SU-DHL-6 (cell line): Measurements from ENCODE around the gene LUZP1.
"Not testable (repeated sequence)": the region's sequence is repeated elsewhere in the genome, so short reads cannot be mapped to it uniquely, and the experiment has no call there.

Experiments
- H2AFZ ChIP-seq: fragments of 200-600 bp; sonication (generic); 2 replicates; pipeline ENCODE4 v1.6.1; 2014; ENCODE audit warnings: low read depth, mild to moderate bottlenecking, moderate library complexity, mixed read lengths, antibody characterized with exemption, low read length; ENCODE audit not compliant: severe bottlenecking
- H3F3A ChIP-seq: fragments of 200-600 bp; shearing (Covaris generic); 2 replicates; pipeline ENCODE4 v1.6.0; 2016; ENCODE audit warnings: antibody characterized with exemption, mild to moderate bottlenecking; ENCODE audit not compliant: insufficient read depth
- H3K27ac ChIP-seq: fragments of 200-600 bp; sonication (generic); 2 replicates; pipeline ENCODE4 v1.5.1; 2016; ENCODE audit warnings: low read depth, mild to moderate bottlenecking, low read length, moderate library complexity, mixed read lengths
- H3K27me3 ChIP-seq: fragments of 200-600 bp; sonication (generic), shearing (Covaris generic); 2 replicates; pipeline ENCODE4 v1.6.0; 2014; ENCODE audit warnings: mild to moderate bottlenecking, low read length
- H3K36me3 ChIP-seq: fragments of 200-600 bp; sonication (generic); 2 replicates; pipeline ENCODE4 v1.6.1; 2014; ENCODE audit warnings: mild to moderate bottlenecking, low read length, mixed read lengths
- H3K4me2 ChIP-seq: fragments of 300-600, 200-600 bp; shearing (Covaris generic), sonication (generic); 2 replicates; pipeline ENCODE4 v1.6.0; 2014; ENCODE audit warnings: low read length, low read depth, mild to moderate bottlenecking; ENCODE audit not compliant: poor library complexity, severe bottlenecking
- H3K4me3 ChIP-seq: fragments of 200-600 bp; sonication (generic); 2 replicates; pipeline ENCODE4 v1.5.1; 2014; ENCODE audit warnings: antibody characterized with exemption, low read length, mild to moderate bottlenecking, mixed read lengths; ENCODE audit not compliant: insufficient read depth, poor library complexity, severe bottlenecking
- H3K79me2 ChIP-seq: fragments of 200-600 bp; sonication (generic); 2 replicates; pipeline ENCODE4 v1.6.1; 2014; ENCODE audit warnings: mild to moderate bottlenecking, low read length, moderate library complexity; ENCODE audit not compliant: insufficient read depth
- H3K9ac ChIP-seq: fragments of 200-600 bp; sonication (generic); 2 replicates; pipeline ENCODE4 v1.7.0; 2014; ENCODE audit warnings: mild to moderate bottlenecking, low read length
- H3K9me2 ChIP-seq: fragments of 200-600 bp; sonication (generic); replicated peaks from 2 replicates; pipeline ENCODE4 v1.6.1; 2014; ENCODE audit warnings: low read length; ENCODE audit not compliant: insufficient read depth
- H3K9me3 ChIP-seq: fragments of 200-600 bp; sonication (generic); 2 replicates; pipeline ENCODE4 v1.6.1; 2014; ENCODE audit warnings: low read length, mixed read lengths; ENCODE audit not compliant: insufficient read depth
- H4K20me1 ChIP-seq: fragments of 200-600 bp; sonication (generic); 2 replicates; pipeline ENCODE4 v1.6.1; 2014; ENCODE audit warnings: low read depth, mild to moderate bottlenecking, antibody characterized with exemption, low read length, moderate library complexity, mixed read lengths
- EZH2phosphoT487 ChIP-seq: fragments of 200-600 bp; sonication (generic), shearing (Covaris generic); conservative IDR thresholded peaks from 2 replicates; pipeline ENCODE4 v1.6.1; 2018; ENCODE audit warnings: mild to moderate bottlenecking, antibody characterized with exemption, low read length, moderate library complexity, mixed read lengths
- TF ChIP-seq, protein P1 (sequence below): fragments of 200-600 bp; sonication (generic); IDR thresholded peaks from one replicate; pipeline ENCODE4 v1.5.1; 2017; ENCODE audit warnings: antibody characterized with exemption, mild to moderate bottlenecking, low read length, moderate library complexity; ENCODE audit not compliant: insufficient read depth, poor library complexity, severe bottlenecking

LUZP1 gene

DNA sequence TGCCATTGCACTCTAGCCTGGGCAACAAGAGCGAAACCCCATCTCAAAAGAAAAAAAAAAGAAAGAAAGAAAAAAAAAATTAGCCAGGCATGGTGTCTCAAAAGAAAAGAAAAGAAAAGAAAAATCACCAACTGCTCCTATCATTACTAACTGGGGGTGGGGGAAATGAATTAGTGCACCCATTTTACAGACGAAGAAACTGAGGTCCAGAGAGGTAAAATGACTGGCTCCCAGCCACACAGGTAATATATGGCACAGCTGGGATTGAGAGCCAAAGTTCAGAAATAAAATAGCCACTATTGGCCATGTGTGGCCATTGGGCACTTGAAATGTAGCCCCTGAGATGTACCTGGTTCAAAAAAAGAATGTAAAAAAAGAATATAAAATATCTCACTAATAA lies 39.9 kb upstream of the LUZP1 start:
- no peaks in the 10 kb centered on the region for H3F3A ChIP-seq
- no peak overlapping the region for H3K9ac ChIP-seq
- no peak overlapping the region for H3K4me2 ChIP-seq
- H4K20me1 ChIP-seq, result no peaks in the 10 kb centered on the region
- TF ChIP-seq EZH2phosphoT487, result no peak
- TF ChIP-seq, protein P1, sequence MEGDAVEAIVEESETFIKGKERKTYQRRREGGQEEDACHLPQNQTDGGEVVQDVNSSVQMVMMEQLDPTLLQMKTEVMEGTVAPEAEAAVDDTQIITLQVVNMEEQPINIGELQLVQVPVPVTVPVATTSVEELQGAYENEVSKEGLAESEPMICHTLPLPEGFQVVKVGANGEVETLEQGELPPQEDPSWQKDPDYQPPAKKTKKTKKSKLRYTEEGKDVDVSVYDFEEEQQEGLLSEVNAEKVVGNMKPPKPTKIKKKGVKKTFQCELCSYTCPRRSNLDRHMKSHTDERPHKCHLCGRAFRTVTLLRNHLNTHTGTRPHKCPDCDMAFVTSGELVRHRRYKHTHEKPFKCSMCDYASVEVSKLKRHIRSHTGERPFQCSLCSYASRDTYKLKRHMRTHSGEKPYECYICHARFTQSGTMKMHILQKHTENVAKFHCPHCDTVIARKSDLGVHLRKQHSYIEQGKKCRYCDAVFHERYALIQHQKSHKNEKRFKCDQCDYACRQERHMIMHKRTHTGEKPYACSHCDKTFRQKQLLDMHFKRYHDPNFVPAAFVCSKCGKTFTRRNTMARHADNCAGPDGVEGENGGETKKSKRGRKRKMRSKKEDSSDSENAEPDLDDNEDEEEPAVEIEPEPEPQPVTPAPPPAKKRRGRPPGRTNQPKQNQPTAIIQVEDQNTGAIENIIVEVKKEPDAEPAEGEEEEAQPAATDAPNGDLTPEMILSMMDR, result no peak
- H3K27me3 ChIP-seq, result no peaks in the 10 kb centered on the region
- no peaks in the 10 kb centered on the region for H3K9me3 ChIP-seq
- no peaks in the 10 kb centered on the region for H3K36me3 ChIP-seq
- H3K79me2 ChIP-seq, result no peaks in the 10 kb centered on the region
- H2AFZ ChIP-seq, result no peak overlapping the region
- H3K27ac ChIP-seq, result no peak overlapping the region
- no peak overlapping the region for H3K4me3 ChIP-seq
- no peaks in the 10 kb centered on the region for H3K9me2 ChIP-seq

DNA sequence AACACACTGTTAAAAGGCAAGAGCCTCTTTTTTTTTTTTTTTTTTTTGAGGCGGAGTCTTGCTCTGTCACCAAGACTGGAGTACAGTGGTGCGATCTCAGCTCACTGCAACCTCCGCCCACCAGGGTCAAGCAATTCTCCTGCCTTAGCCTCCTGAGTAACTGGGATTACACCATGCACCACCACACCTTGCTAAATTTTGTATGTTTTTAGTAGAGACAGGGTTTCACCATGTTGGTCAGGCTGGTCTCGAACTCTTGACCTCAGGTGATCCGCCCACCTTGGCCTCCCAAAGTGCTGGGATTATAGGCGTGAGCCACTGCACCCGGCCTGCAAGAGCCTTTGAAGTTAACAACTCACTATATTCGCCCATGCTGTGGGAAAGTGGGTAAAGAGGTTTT lies 39.1 kb upstream of the LUZP1 start:
- not testable (repeated sequence) for H3K36me3 ChIP-seq, H3K4me3 ChIP-seq, H3K9me2 ChIP-seq, H3K9me3 ChIP-seq, H3K9ac ChIP-seq, H3K27ac ChIP-seq, H3K4me2 ChIP-seq, H4K20me1 ChIP-seq, H2AFZ ChIP-seq, H3K79me2 ChIP-seq, H3F3A ChIP-seq, H3K27me3 ChIP-seq

DNA sequence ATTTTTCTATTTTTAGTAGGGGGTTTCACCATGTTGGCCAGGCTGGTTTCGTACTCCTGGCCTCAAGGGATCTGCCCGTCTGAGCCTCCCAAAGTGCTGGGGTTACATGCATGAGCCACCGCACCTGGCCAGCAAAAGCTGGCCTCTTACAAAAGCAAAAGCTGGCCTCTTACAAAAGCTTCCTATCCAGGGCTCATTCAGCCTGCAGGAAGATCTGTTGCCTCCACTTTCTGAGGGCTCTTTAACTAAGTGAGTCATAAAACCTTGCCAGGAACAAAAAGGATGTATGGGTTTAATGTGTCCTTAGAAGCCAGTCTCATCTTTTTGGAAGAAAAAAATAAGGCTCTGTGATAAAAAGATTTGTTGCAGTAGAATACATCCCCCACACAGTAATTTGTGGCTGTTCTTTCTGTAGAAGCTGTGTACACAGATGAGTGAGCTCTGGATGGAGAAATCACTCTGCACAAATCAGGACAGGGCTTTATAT lies 33.6 kb upstream of the LUZP1 start:
- no peaks in the 10 kb centered on the region for H3K27me3 ChIP-seq
- no peak overlapping the region for H2AFZ ChIP-seq
- H3K9ac ChIP-seq, result no peak overlapping the region
- TF ChIP-seq EZH2phosphoT487, result no peak
- TF ChIP-seq, protein P1, result no peak
- no peaks in the 10 kb centered on the region for H3K79me2 ChIP-seq
- H3F3A ChIP-seq, result no peaks in the 10 kb centered on the region
- no peak overlapping the region for H3K4me3 ChIP-seq
- no peaks in the 10 kb centered on the region for H3K36me3 ChIP-seq
- H3K27ac ChIP-seq, result no peak overlapping the region
- no peaks in the 10 kb centered on the region for H3K9me3 ChIP-seq
- H4K20me1 ChIP-seq, result no peaks in the 10 kb centered on the region
- H3K4me2 ChIP-seq, result no peak overlapping the region
- H3K9me2 ChIP-seq, result no peaks in the 10 kb centered on the region

DNA sequence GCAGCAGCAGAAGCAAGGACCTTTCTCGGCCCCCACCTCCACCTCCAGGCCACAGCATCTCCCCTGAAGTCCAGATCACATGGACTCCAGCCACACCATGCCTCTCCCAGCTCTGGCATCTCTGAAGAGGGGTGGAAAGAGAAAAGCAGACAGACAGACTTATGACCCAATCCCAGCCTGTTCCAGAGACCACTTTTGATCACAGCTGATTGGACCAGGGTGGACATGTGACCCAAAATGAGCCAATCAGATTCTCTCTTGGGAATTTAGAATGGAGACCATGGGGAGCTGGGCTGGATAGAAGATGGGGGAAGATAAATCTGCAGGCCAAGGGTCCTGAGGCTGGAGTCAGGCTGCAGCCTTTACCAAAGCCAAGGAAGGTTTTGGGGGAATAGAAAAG lies 32.2 kb upstream of the LUZP1 start:
- Histone ChIP-seq H3K4me3 (no peak overlapping the region), H3K9me3 (no peaks in the 10 kb centered on the region), H3K9ac (no peak overlapping the region), H2AFZ (no peak overlapping the region), H3K27me3 (0 out of 2 replicates have a peak, but pooled peaks cover 3% of the 10 kb centered on the region), H3F3A (no peaks in the 10 kb centered on the region), H3K27ac (no peak overlapping the region), H3K9me2 (no peaks in the 10 kb centered on the region), H3K4me2 (no peak overlapping the region), H3K79me2 (no peaks in the 10 kb centered on the region), H3K36me3 (no peaks in the 10 kb centered on the region), H4K20me1 (no peaks in the 10 kb centered on the region)
- TF ChIP-seq, protein P1, result no peak
- TF ChIP-seq EZH2phosphoT487, result no peak
